GM13976 (cell line): ENCODE measurements around the gene ZNF417.
"Not testable (repeated sequence)": the region's sequence is repeated elsewhere in the genome, so short reads cannot be mapped to it uniquely, and the experiment has no call there.

Source experiments
- DNase-seq: peaks from one replicate; pipeline ENCODE4 v3.0.0; 2012; ENCODE audit warnings: low spot score
- in situ Hi-C: fragments of 300-500 bp; cut with MboI; formaldehyde crosslinking; loops from one replicate; pipeline ENCODE4 v1.12.0; 2022; ENCODE audit warnings: low sequenced_read_pairs, mixed read lengths, inconsistent platforms; ENCODE audit not compliant: unreplicated experiment
- TF ChIP-seq, protein P1 (sequence below): IDR thresholded peaks from 2 replicates; pipeline ENCODE4 v1.5.1; 2012; ENCODE audit warnings: borderline replicate concordance, mild to moderate bottlenecking; ENCODE audit not compliant: insufficient read depth; ENCODE audit errors: extremely low read depth, missing control alignments, control extremely low read depth

Gene ZNF417

DNA sequence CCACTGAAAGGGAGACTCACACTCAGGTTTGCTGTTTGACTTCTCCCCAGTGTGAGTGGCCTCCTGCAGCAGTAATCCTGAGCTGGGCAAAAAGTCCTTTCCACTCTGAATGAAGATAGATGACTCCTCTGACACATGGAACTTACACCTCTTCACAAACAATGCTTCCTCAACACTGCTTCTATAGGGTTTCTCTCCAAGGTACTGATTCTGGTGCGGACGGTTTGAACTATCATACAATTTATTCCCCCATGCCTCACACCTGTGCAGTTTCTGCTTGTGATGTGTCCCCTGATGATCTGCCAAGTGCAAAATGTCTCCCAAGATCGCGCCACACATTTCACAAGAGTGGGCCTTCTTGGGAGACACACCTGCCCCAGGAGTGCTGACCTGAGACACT is 11.2 kb upstream of the ZNF417 start:
- DNase-seq = no peak
- TF ChIP-seq, protein P1, sequence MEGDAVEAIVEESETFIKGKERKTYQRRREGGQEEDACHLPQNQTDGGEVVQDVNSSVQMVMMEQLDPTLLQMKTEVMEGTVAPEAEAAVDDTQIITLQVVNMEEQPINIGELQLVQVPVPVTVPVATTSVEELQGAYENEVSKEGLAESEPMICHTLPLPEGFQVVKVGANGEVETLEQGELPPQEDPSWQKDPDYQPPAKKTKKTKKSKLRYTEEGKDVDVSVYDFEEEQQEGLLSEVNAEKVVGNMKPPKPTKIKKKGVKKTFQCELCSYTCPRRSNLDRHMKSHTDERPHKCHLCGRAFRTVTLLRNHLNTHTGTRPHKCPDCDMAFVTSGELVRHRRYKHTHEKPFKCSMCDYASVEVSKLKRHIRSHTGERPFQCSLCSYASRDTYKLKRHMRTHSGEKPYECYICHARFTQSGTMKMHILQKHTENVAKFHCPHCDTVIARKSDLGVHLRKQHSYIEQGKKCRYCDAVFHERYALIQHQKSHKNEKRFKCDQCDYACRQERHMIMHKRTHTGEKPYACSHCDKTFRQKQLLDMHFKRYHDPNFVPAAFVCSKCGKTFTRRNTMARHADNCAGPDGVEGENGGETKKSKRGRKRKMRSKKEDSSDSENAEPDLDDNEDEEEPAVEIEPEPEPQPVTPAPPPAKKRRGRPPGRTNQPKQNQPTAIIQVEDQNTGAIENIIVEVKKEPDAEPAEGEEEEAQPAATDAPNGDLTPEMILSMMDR = no peak
- in situ Hi-C loops = no loop called here

DNA sequence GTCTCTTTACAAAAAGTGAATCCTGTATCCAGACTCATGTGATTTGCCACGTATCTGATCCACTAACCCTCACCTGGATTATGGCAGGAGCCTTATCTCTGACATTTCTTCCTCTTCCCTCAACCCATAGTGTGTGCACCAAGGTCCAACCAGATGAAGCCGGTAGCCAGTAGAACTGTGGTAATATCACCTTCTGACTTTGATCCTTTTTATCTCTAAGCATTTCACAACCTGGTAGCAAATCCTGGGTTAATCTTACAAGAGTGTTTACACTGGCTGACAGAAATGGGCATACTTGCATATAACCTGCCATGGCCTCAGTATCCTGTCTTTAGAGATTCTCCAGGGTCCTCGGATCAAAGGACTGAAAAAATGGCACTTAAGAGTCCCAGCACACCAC is 1.9 kb downstream of the ZNF417 start:
- TF ChIP-seq, protein P1 = no peak
- no peak for DNase-seq
- in situ Hi-C loops = no loop called here

DNA sequence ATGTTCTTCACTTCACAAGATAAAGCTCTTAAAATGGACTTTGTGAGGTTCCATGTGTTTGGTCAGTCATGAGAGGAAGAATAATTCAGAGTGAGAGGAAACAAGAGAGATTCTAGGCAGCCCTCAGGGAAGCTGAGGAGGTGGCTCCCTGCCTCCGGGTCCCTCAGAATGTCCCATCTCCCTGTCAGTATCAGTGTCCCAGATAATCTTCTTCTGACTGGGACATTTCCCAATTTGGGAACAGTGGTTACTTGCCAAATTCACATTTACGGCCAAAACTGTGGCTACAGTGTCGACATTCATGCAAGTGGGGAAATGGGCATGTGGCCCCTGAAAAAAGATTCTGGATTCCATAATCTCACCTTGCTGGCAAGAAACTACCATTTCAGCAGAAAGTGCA is 9.0 kb downstream of the ZNF417 start:
- TF ChIP-seq, protein P1 = no peak
- in situ Hi-C loops = no loop called here
- no peak for DNase-seq

DNA sequence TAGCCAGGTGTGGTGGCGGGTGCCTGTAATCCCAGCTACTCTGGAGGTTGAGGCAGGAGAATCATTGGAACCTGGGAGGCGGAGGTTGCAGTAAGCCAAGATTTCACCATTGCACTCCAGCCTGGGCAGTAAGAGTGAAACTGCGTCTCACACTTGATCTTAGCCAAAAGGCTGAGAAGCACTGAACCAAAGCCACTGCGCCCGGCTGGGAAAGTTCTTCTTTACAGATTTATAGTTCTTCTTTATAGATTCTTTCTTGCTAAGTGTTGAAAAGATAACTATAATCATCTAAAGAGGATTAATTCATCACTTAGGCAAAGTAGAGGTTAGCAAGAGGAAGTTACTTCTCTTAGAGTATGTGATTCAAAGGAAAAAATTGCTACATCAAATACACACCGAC is 11.1 kb downstream of the ZNF417 start:
- in situ Hi-C loops = no loop called here
- TF ChIP-seq, protein P1 = no peak
- DNase-seq = no peak

DNA sequence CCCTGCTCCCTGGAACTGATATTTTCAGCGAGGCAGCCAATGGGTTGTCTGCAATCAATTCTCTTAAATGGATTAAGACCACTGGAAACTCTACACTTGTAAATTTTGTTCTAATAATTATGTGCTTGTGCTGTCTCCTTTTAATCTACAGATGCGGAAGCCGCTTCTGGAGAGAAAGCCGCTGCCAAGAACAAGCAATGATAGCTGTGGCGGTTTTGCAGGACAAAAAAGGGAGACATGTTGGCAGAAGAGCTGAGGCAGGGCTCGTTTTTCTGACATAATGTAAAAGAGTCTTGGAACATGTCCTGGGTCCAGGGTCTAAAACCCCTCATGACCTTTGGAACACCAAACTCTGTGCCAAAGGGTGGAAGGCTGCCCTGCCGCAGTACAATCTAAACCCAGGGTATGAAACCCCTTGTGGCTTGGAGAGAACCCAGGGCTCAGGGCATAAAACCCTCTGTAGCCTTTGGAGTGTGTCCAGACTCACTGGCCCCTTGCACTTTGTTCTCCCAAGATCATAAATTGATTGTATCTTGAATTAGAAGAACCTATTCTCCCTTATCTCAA is 12.7 kb downstream of the ZNF417 start:
- in situ Hi-C loops = no loop called here
- TF ChIP-seq, protein P1 = no peak
- no peak for DNase-seq

DNA sequence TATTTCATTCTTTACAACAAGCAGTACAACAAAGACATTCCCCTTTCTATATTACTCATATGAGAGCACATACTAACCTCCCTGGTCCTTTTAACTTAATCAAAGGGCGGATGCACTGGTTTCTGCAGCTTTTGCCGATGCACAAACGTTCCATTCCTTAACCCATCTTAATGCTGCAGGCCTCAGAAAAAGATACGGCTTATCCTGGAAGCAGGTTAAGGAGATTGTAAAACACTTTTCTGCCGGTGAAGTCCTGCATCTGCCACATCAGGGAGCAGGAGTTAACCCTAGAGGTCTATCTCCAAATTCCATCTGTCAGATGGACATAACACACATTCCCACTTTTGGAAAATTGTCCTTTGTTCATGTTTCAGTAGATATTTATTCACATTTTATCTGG is 16.1 kb downstream of the ZNF417 start:
- no peak for DNase-seq
- TF ChIP-seq, protein P1 = no peak
- in situ Hi-C loops = no loop called here

DNA sequence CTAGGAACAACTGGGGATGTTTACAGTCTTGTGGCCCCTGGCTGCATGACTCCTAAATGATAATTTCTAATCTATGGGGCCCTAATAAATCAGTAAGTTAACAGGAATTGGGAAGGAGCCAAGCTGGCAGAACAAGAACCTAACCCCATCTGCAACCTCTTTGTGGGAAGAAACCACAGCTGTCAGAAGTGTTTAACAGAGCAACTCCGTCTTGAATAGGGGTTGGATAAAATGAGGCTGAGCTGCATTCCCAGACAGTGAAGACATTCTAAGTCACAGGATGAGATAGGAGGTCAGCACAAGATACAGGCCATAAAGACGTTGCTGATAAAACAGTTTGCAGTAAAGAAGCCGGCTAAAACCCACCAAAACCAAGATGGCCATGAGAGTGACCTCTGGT is 25.7 kb downstream of the ZNF417 start:
- DNase-seq, in situ Hi-C loops: not testable (repeated sequence)
